ENCODE data around the gene MYO1D.
"Not testable (repeated sequence)": the region's sequence is repeated elsewhere in the genome, so short reads cannot be mapped to it uniquely, and the experiment has no call there.

MYO1D gene

GRCh38 chr17:32484628-32485027 is 392.3 kb downstream of the MYO1D start:
- DNase-seq: no peak

GRCh38 chr17:32484041-32484461 is 392.9 kb downstream of the MYO1D start:
- no peak for DNase-seq

- DNase-seq: no peak
Observed at GRCh38 chr17:32483451-32484019, 393.4 kb downstream of the MYO1D start.

GRCh38 chr17:32482568-32483320 is 394.2 kb downstream of the MYO1D start:
- no peak for DNase-seq

GRCh38 chr17:32481193-32481592 is 395.7 kb downstream of the MYO1D start:
- DNase-seq: no peak

- DNase-seq: no peak
Observed at GRCh38 chr17:32479074-32479617, 397.8 kb downstream of the MYO1D start.

- no peak for DNase-seq
Observed at GRCh38 chr17:32477220-32477619, 399.7 kb downstream of the MYO1D start.

- no peak for DNase-seq
Observed at GRCh38 chr17:32475258-32475657, 401.7 kb downstream of the MYO1D start.

GRCh38 chr17:32471652-32472051 is 405.3 kb downstream of the MYO1D start:
- DNase-seq: no peak

GRCh38 chr17:32470405-32471167 is 406.3 kb downstream of the MYO1D start:
- no peak for DNase-seq

- no peak for DNase-seq
Observed at GRCh38 chr17:32467949-32468348, 409.0 kb downstream of the MYO1D start.

GRCh38 chr17:32464374-32464773 is 412.6 kb downstream of the MYO1D start:
- DNase-seq: no peak

GRCh38 chr17:32463304-32463703 is 413.6 kb downstream of the MYO1D start:
- DNase-seq: no peak

GRCh38 chr17:32461853-32462617 is 414.9 kb downstream of the MYO1D start:
- DNase-seq: peak; percentile 43

- DNase-seq: no peak
Observed at GRCh38 chr17:32461498-32461852, 415.4 kb downstream of the MYO1D start.

- no peak for DNase-seq
Observed at GRCh38 chr17:32460054-32460453, 416.9 kb downstream of the MYO1D start.

- DNase-seq: no peak
Observed at GRCh38 chr17:32458371-32458770, 418.6 kb downstream of the MYO1D start.

GRCh38 chr17:32453370-32453769 is 423.6 kb downstream of the MYO1D start:
- no peak for DNase-seq

GRCh38 chr17:32452281-32452680 is 424.6 kb downstream of the MYO1D start:
- DNase-seq: no peak

GRCh38 chr17:32451879-32452278 is 425.0 kb downstream of the MYO1D start:
- DNase-seq: no peak

- DNase-seq: not testable (repeated sequence)
Observed at GRCh38 chr17:32450379-32450778, 426.5 kb downstream of the MYO1D start.

- no peak for DNase-seq
Observed at GRCh38 chr17:32449963-32450362, 427.0 kb downstream of the MYO1D start.

- no peak for DNase-seq
Observed at GRCh38 chr17:32446949-32447348, 430.0 kb downstream of the MYO1D start.

All from effector CD8-positive, alpha-beta T cell (primary cell).